ENCODE measurements around the gene PLA2R1. TPM values are rescaled to one million over a fixed set of nuclear protein-coding genes. Genes with fewer than 3 reads are reported as not detected.

The PLA2R1 gene
- total and polyA plus RNA-seq, 2 of the 4 experiments (the other 2 are of a cell fraction), result 0.43 to 0.54 TPM

DNA sequence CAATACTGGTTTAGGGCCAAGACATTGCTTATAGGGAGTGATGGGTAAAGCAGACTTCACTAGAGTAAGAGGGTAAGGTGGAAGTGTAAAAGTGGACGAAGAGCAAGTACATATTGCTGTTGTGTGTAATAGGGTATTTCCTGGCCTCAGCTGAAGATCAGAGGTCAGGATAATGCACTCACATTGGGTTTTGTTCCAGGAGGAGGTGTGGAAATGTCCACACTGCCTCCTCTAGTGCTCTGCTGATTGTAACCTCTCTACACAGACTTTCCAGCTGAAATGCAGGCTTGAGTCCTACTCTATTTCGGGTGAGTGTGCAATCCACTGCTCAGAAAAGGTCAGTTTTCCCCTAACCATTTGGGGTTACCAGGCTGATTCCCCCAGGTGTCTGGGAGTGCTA, 41.7 kb upstream of the PLA2R1 start:
- Histone ChIP-seq H3K14ac (replicated peaks; ENCODE audit: low read depth, low read length) (no peak overlapping the region), H2AK9ac (replicated peaks; ENCODE audit: low read depth, low read length, poor library complexity) (no peak overlapping the region), H3K4me1 (ENCODE audit: control insufficient read depth, insufficient read depth, low read length) (no peaks in the 10 kb centered on the region), H3K9ac (ENCODE audit: low read depth, low read length) (no peak overlapping the region), H3K23ac (ENCODE audit: low read depth, low read length) (no peak overlapping the region), H2AK5ac (ENCODE audit: low read depth, low read length) (no peak overlapping the region), H3K27ac (ENCODE audit: insufficient read depth, low read length) (no peak overlapping the region), H2BK20ac (ENCODE audit: low read depth, low read length) (no peak overlapping the region), H3K4ac (ENCODE audit: low read depth, low read length) (no peak overlapping the region), H3K9me1 (ENCODE audit: insufficient read depth, low read length) (no peaks in the 10 kb centered on the region), H3K18ac (ENCODE audit: low read depth, low read length) (no peak overlapping the region), H3K4me2 (ENCODE audit: low read depth, low read length) (no peak overlapping the region), H2BK5ac (ENCODE audit: low read depth, low read length, poor library complexity, severe bottlenecking) (no peak overlapping the region), H2AFZ (replicated peaks; ENCODE audit: low read length, poor library complexity) (no peak overlapping the region), H3K9me3 (ENCODE audit: control insufficient read depth, insufficient read depth, low read length) (no peaks in the 10 kb centered on the region), H4K91ac (ENCODE audit: insufficient read depth, low read depth, low read length) (no peak overlapping the region), H3K56ac (ENCODE audit: extremely low read depth, insufficient read depth, low read length) (no peak overlapping the region), H3K4me3 (ENCODE audit: insufficient read depth, low read depth, low read length) (no peak overlapping the region), H3K79me1 (ENCODE audit: low read depth in 1 of 2, low read length in 2 of 2) (no peaks in the 10 kb centered on the region), H3K36me3 (ENCODE audit: control insufficient read depth, insufficient read depth, low read length) (no peaks in the 10 kb centered on the region), H4K5ac (ENCODE audit: low read depth, low read length) (no peak overlapping the region), H4K8ac (ENCODE audit: low read depth in 2 of 2, low read length in 2 of 2) (no peak overlapping the region), H4K20me1 (ENCODE audit: insufficient read depth, low read length) (no peaks in the 10 kb centered on the region), H3K27me3 (ENCODE audit: control insufficient read depth, insufficient read depth, low read length) (peaks cover 2% of the 10 kb centered on the region; the same call in 1 of the 2 replicates), H2BK15ac (ENCODE audit: low read depth, low read length) (no peak overlapping the region), H2BK120ac (ENCODE audit: low read depth, low read length) (no peak overlapping the region)
- TF ChIP-seq MAFK (IDR thresholded peaks at IDR 0.05; ENCODE audit: low read depth, low read length) (no peak), ELK1 (IDR thresholded peaks at IDR 0.05; ENCODE audit: borderline replicate concordance, low read depth, low read length) (no peak)
- in situ Hi-C loops (cut with MboI; ENCODE audit: low sequenced_read_pairs), result loop anchor here (10.0 kb wide), 1 partner anchor 881 kb away; no protein-coding TSS in a partner anchor
- ChIA-PET CTCF (no interaction called here), POLR2A (ENCODE audit: unreplicated experiment) (no interaction called here)
- no peak for DNase-seq
- BruUV-seq (replicated peaks), result no TSS peak
- no CpG with 5 or more reads among the region's 2 CpGs for WGBS, 2 experiments (ENCODE audit: extremely low coverage in 2 of 2, insufficient read length in 1 of 2)
- dilution Hi-C loops (cut with HindIII; ENCODE audit: low sequenced_read_pairs, unreplicated experiment), result no loop called here
- intact Hi-C loops (cut with micrococcal nuclease), result loop anchor here (10.0 kb wide), 1 partner anchor 301 kb away; no protein-coding TSS in a partner anchor
- no peak for ATAC-seq (ENCODE audit: low read depth)
